ENCODE results near the gene LGALS1.
A peak's percentile ranks its signal among the peaks of the same experiment; 100 is the strongest.
"Not testable (repeated sequence)": the region's sequence is repeated elsewhere in the genome, so short reads cannot be mapped to it uniquely, and the experiment has no call there.

Gene LGALS1

DNA sequence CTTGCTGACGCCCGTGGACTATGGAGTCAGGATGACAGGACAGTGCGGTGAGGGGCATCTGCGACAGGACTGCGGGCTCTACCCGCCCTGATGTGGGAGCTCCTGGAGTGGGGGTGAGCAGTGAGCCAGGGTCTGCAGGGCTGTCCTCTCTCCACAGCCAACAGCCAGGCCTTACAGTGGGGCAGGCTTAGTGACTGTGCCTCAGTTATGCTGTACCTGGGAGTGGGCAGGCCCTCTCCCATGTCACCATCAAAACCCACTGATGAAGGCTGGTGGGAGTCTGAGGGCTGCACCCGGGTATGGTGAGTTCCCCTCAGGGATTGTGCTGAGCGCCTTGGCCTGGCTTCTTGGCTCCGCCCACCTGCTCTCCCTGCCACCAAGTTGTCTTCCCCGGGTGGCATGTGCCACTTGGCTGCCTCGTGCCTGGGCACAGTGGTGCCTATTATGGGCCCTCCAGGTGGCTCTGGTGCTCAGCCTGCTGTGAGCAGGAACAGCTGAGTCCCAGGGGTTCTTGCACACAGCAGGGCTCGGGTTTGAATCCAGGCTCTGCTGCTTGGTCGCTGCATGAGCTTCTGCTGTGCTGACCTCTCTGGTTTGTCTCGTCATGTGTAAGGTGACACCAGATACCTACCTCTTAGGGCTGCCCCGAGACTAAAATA lies 17.3 kb downstream of the LGALS1 start:
- DNase-seq = no peak

- DNase-seq = not testable (repeated sequence)
Measured at GRCh38 chr22:37694131-37694530, 18.7 kb downstream of the LGALS1 start.

DNA sequence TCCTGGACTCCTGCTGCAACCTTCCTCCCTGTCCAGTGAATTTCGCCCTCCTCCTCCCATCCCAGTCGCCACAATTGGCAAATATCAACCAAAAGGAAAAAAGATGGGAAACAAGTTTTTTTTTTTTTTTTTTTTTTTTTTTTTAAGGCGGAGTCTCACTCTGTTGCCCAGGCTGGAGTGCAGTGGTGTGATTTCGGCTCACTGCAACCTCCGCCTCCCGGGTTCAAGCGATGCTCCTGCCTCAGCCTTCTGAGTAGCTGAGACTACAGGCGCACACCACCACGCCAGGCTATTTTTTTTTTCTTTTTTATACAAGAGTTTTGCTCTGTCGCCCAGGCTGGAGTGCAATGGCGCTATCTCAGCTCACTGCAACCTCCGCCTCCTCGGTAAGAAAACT lies 20.8 kb downstream of the LGALS1 start:
- not testable (repeated sequence) for DNase-seq

GRCh38 chr22:37696657-37697537 lies 21.5 kb downstream of the LGALS1 start, which contains the start of gene TRIOBP:
Gene TRIOBP (plus strand): TSS chr22:37697048. CDS start chr22:37701366, 4,318 bp downstream.
- DNase-seq = peak; percentile 70

DNA sequence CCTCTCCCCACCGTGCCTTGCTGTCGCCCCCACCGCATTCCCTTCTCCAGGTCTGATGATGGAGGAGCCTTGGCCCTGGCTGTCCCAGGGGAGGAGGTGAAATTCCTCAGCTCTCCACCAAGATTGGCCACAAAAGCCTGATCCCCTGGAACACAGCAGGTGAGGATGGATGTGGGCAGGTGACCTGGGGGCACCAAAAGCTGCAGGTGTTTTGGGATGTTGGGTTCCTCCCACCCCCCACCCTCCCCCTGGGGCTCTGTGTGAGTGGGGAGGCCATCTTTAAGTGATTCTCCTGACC lies 22.1 kb downstream of the LGALS1 start:
- no peak for DNase-seq

- DNase-seq = no peak
Measured at GRCh38 chr22:37701141-37701786, 25.8 kb downstream of the LGALS1 start.

DNA sequence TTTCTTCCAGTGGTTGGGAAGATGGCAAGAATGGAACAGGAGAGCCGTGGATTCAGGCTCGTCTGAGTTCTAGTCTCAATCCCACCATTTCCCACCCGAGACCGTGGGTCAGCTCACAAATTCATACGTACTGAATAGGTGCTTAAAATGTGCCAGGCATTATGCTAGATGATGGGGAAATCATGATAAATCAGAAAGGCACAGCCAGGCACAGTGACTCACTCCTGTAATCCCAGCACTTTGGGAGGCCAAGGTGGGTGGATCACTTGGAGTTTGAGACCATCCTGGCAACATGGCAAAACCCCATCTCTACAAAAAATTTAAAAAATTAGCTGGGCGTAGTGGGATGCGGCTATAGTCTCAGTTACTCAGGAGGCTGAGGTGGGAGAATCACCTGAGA lies 28.5 kb downstream of the LGALS1 start:
- DNase-seq = no peak

DNA sequence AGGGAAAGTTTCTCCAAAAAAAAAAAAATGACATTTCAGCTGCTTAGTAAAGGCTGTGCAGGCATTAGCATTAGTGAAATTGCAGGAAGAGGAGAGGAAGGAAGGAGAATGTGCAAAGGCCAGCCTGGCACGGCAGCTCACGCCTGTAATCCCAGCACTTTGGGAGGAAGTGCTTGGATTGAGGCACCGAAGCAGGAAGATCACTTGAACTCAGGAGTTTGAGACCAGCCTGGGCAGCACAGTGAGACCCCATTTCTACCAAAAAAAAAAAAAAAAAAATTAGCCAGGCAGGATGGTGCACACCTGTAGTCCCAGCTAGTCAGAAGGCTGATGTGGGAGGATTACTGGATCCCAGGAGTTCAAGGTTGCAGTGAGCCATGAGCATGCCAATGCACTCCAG lies 29.2 kb downstream of the LGALS1 start:
- DNase-seq = no peak

- DNase-seq = no peak
Measured at GRCh38 chr22:37705205-37705604, 29.8 kb downstream of the LGALS1 start.

DNA sequence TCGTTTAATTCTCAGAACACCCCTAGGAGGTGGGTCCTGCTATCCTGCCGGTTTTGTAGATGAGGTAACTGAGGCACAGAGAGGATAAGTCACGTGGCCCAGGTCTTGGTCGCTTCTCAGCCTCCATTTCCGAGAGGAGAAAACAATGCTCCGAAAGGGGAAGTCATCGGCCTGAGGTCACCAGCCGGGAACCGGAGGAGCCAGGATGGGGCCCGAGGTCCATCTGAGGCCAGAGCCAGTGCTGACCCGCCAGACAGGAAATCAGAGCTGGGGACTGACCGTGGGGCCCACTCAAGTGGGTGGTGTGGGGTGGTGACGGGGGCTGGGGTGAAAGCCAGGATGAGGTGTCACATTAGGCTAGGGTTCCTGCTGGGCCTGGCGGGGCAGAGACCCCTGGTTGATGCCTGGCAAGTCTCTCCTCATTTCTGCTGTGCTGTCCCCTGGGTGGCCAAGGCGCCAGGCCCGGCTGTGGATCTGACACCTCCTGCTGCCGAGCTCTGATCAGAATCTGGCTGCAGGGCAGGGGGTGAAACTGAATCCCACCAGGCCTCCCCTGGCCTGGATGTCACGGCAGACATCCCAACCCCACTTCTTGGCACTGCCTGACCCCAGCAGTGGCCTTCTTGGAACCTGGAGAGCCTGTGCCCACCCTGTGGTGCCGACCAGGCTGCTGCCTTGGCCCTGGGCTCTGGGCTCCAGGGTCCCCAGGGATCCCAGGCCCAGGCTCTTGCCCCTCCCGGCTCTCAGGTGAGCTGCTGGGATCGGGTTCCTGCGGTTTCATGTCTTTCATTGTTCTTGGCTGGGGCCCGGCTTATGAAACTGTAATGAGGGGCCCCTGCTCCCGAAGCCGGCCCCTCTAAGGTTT lies 33.4 kb downstream of the LGALS1 start:
- peak; percentile 74 for DNase-seq

DNA sequence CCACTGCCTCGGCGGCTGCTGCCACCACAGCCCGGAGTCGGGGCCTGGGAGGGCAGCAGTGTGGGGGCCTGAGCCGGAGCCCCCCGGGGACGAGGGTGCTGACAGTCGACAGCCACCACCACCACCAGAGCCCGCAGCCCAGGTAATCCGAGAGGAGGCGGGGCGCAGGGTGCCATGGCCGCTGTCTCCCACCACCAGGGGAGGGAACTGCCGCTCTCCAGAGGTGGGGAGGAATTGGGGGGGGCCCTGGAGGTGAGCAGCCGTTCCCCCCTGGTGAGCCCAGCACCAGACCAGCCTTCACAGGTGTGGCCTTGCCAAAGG lies 34.0 kb downstream of the LGALS1 start:
- peak; percentile 74 for DNase-seq

DNA sequence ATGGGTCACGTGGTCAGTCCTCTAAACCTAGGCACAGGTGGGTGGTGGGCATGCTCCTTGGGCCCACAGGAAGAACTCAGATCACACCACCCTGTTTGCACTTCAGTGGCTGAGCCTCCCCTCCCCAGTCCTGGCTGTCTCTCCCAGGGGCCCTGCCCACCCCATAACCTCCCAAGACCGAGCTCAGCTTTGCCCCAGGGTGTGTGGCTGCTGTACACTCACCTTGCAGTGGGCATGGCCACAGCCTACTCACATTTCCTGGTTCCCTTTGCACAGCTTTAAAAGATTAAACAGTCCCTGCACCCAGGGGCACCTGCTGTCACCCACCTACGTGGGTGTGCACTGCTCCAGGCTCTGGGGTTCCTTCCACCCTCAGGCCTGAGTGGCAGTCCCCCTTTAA lies 35.2 kb downstream of the LGALS1 start:
- DNase-seq = no peak

GRCh38 chr22:37711490-37711889 lies 36.1 kb downstream of the LGALS1 start:
- DNase-seq = no peak

GRCh38 chr22:37713761-37714160 lies 38.3 kb downstream of the LGALS1 start:
- no peak for DNase-seq

DNA sequence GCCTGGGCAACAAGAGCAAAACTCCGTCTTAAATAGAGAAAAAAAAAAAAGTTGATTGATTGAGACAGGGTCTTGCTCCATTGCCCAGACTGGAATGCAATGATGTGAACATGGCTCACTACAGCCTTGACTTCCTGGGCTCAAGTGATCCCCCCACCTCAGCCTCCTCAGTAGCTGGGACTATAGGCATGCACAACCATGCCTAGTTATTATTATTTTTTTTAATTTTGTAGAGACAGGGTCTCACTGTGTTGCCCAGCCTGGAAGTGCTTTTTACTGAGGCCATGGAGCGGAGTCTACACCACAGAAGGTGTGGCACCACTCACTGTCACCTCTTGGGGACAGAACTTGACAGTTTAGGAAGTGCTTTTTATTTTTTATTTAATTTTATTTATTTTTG lies 39.2 kb downstream of the LGALS1 start:
- DNase-seq = no peak

DNA sequence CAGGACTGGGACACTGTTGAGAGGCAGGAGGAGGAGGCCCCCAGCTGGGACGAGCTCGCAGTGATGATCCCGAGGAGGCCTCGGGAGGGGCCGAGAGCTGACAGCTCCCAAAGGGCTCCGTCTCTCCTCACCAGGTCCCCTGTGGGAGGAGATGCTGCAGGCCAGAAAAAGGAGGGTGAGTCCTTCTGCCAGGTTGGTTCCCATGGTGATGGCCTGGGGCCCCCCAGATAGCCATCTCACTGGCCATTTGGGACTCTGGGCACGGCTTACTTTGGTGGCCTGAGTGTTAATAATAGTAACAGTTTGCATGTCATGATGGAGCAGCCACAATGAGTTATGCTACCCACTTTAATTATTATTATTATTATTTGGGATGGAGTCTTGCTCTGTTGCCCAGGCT lies 40.3 kb downstream of the LGALS1 start:
- DNase-seq = no peak

DNA sequence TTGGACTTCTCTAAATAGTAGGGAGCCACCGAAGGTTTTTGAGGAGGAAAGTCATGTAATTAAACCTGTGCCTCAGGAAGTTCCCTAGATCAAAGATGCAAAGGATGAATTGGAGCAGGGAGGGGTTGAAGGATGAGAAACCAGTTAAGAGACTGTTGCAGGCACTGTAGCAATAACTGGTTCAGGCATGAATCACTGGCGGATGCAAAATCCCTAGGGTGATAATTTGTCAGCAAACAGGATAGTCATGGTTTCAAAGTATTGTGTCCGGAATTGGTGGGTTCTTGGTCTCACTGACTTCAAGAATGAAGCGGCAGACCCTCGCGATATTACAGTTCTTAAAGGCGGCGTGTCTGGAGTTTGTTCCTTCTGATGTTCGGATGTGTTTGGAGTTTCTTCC lies 41.3 kb downstream of the LGALS1 start:
- no peak for DNase-seq

- not testable (repeated sequence) for DNase-seq
Measured at GRCh38 chr22:37717235-37717634, 41.8 kb downstream of the LGALS1 start.

DNA sequence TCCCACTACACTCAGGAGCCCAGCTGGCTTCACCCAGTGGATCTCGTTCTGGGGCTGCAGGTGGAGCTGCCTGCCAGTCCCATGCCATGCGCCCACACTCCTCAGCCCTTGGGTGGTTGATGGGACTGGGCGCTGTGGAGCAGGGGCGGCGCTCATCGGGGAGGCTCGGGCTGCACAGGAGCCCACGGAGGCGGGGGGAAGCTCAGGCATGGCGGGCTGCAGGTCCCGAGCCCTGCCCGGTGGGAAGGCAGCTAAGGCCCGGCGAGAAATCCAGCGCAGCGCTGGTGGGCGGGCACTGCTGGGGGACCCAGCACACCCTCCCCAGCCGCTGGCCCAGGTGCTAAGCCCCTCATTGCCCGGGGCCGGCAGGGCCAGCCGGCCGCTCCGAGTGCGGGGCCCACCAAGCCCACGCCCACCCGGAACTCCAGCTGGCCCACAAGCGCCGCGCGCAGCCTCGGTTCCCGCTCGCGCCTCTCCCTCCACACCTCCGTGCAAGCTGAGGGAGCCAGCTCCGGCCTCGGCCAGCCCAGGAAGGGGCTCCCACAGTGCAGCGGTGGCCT lies 42.4 kb downstream of the LGALS1 start:
- DNase-seq = not testable (repeated sequence)

DNA sequence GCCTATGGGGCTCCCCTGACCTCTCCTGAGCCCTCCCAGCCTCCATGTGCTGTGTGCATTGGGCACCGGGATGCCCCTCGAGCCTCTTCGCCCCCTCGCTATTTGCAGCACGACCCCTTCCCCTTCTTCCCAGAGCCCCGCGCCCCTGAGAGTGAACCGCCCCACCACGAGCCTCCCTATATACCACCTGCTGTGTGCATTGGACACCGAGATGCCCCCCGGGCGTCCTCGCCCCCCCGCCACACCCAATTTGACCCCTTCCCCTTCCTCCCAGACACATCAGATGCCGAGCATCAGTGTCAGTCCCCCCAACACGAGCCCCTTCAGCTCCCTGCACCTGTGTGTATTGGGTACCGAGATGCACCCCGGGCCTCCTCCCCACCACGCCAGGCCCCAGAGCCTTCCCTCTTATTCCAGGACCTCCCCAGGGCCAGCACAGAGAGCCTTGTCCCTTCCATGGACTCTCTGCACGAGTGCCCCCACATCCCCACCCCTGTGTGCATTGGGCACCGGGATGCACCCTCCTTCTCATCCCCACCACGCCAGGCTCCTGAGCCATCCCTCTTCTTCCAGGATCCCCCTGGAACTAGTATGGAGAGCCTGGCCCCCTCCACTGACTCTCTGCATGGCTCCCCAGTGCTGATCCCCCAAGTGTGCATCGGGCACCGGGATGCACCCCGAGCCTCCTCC lies 50.3 kb downstream of the LGALS1 start:
- DNase-seq = no peak

DNA sequence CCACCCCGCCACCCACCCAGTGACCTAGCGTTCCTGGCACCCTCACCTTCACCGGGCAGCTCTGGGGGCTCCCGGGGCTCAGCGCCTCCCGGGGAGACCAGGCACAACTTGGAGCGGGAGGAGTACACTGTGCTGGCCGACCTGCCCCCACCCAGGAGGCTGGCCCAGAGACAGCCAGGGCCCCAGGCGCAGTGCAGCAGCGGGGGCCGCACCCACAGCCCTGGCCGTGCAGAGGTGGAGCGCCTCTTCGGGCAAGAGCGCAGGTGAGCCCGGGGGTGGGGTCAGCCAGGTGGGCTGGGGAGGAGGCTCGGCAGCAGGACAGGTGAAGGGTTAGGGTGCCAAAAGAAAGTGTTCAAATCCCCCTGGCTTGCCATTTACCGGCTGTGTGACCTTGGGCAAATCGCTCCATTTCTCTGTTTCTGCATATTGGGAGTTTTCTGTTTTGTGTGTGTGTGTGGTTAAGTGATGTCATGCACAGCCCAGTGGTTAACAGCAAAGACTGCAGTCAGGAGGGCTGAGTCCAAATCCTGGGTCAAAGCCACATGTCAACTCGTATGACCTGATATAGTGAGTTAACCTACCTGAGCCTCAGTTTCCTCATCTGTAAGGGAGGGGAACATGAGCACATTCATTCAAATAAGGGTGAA lies 50.9 kb downstream of the LGALS1 start:
- no peak for DNase-seq

DNA sequence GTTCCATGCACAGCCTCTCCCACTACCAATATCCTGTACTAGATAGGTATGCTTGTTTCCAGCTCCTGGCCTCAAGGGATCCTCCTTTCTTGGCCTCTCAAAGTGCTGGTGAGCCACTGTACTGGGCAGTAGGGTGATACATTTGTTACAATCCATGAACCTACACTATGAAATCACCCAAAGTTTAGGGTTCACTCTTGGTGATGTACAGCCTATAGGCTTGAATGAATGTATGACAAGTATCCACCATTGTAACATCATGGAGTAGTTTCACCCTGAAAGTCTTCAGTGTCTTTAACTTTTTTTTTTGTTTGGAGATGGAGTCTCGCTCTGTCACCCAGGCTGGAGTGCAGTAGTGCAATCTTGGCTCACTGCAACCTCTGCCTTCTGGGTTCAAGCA lies 53.2 kb downstream of the LGALS1 start:
- no peak for DNase-seq
